Measurements from ENCODE around the gene CREM. TPM values are rescaled to one million over a fixed set of nuclear protein-coding genes. Genes with fewer than 3 reads are reported as not detected.
"Not testable (repeated sequence)": the region's sequence is repeated elsewhere in the genome, so short reads cannot be mapped to it uniquely, and the experiment has no call there.

The CREM gene
- 10 to 100 TPM; 37.5 to 76.0 (median 45.3) TPM for total RNA-seq
- 10 to 100 TPM; 25.9 to 30.6 (median 29.6) TPM for polyA plus RNA-seq

- 1% methylated on average over 80 of the region's 80 CpGs for WGBS, 2 donors
- Histone ChIP-seq H3K4me3 (peak within 1 kb of the TSS; percentile 66 to 98 (median 83)), H3K27ac (peak within 1 kb of the TSS; percentile 97 to 100 (median 98)), H3K9me3 (no peaks in the 10 kb centered on the region), H3K36me3 (no peaks in the 10 kb centered on the region), H3K4me1 (peaks cover 0 to 28% (median 13%) of the 10 kb centered on the region in 4 donors), H3K27me3 (no peaks in the 10 kb centered on the region)
- DNase-seq = peak; percentile 100
- TF ChIP-seq POLR2A (IDR thresholded peaks at IDR 0.05) (peak; percentile 94 to 95), POLR2AphosphoS5 (IDR thresholded peaks at IDR 0.05) (peak; percentile 99 to 100 (median 100)), EP300 (IDR thresholded peaks at IDR 0.05) (peak; percentile 68 to 93 (median 82)), CTCF (IDR thresholded peaks at IDR 0.05) (peak; percentile 72 to 98 (median 88))
- intact Hi-C loops (cut with DNase I) = loop anchor here (1.0 to 5.0 kb wide), 3 partner anchors 36 to 211 kb away; partner anchors contain the start of genes CCNY and CUL2
Measured at GRCh38 chr10:35126530-35127288, at the start of gene CREM. Gene CREM (plus strand): TSS chr10:35126846. CDS start chr10:35137836, 10,990 bp downstream.

GRCh38 chr10:35079265-35079664, 47.4 kb upstream of the CREM start:
- Histone ChIP-seq H3K27ac (no peak overlapping the region), H3K9me3 (peaks cover 0 to 4% (median 0%) of the 10 kb centered on the region in 4 donors), H3K27me3 (no peaks in the 10 kb centered on the region), H3K36me3 (no peaks in the 10 kb centered on the region), H3K4me1 (no peaks in the 10 kb centered on the region), H3K4me3 (no peak overlapping the region)
- WGBS, 2 donors = 95 to 97% methylated on average over 4 of the region's 4 CpGs
- intact Hi-C loops (cut with DNase I) = no loop called here
- TF ChIP-seq POLR2A (IDR thresholded peaks at IDR 0.05) (no peak), CTCF (IDR thresholded peaks at IDR 0.05) (no peak), EP300 (IDR thresholded peaks at IDR 0.05) (no peak), POLR2AphosphoS5 (IDR thresholded peaks at IDR 0.05) (no peak)
- no peak for DNase-seq

DNA sequence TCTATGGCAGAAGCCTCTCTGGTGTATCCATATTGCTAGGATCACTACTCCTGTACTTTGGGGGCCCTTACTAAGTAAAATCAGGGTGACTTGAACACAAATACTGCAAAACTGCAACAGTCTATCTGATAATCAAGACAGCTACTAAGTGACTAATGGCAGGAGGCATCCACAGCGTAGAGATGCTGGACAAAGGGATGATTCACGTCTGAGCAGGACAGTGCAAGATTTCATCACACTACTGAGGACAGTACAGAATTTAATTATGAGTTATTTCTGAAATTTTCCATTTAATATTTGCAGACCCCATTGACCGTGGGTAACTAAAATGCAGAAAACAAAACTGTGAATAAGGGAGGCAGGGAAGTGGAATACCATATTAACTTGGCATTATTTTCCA, 46.9 kb upstream of the CREM start:
- TF ChIP-seq POLR2A (IDR thresholded peaks at IDR 0.05) (no peak), CTCF (IDR thresholded peaks at IDR 0.05) (no peak), POLR2AphosphoS5 (IDR thresholded peaks at IDR 0.05) (no peak), EP300 (IDR thresholded peaks at IDR 0.05) (no peak)
- no peak overlapping the region for H3K27ac ChIP-seq
- intact Hi-C loops (cut with DNase I) = no loop called here
- peaks cover 0 to 4% (median 0%) of the 10 kb centered on the region in 4 donors for H3K9me3 ChIP-seq
- no peaks in the 10 kb centered on the region for H3K27me3 ChIP-seq
- WGBS, 2 donors = 92% methylated on average over 3 of the region's 3 CpGs
- no peak overlapping the region for H3K4me3 ChIP-seq
- no peaks in the 10 kb centered on the region for H3K4me1 ChIP-seq
- no peak for DNase-seq
- H3K36me3 ChIP-seq = no peaks in the 10 kb centered on the region

- intact Hi-C loops (cut with DNase I); H3K4me1 ChIP-seq; H3K27me3 ChIP-seq; H3K36me3 ChIP-seq; DNase-seq; H3K4me3 ChIP-seq; H3K9me3 ChIP-seq; H3K27ac ChIP-seq: not testable (repeated sequence)
- WGBS, 2 donors = 98 to 100% methylated on average over 1 of the region's 1 CpG
Measured at GRCh38 chr10:35080261-35080660, 46.4 kb upstream of the CREM start.

GRCh38 chr10:35083242-35083641, 43.4 kb upstream of the CREM start:
- Histone ChIP-seq H3K4me3 (no peak overlapping the region), H3K36me3 (no peaks in the 10 kb centered on the region), H3K9me3 (peaks cover 0 to 4% (median 0%) of the 10 kb centered on the region in 4 donors), H3K27ac (no peak overlapping the region), H3K27me3 (no peaks in the 10 kb centered on the region), H3K4me1 (peaks cover 0 to 14% (median 11%) of the 10 kb centered on the region in 4 donors)
- intact Hi-C loops (cut with DNase I) = no loop called here
- DNase-seq = no peak
- TF ChIP-seq CTCF (IDR thresholded peaks at IDR 0.05) (no peak), POLR2A (IDR thresholded peaks at IDR 0.05) (no peak)
- 82 to 98% methylated on average over 1 of the region's 1 CpG for WGBS, 2 donors

Data from sigmoid colon (tissue), 7 donors.